Measurements from ENCODE around the gene YWHAG. TPM values are rescaled to one million over a fixed set of nuclear protein-coding genes. Genes with fewer than 3 reads are reported as not detected.
"Not testable (repeated sequence)": the region's sequence is repeated elsewhere in the genome, so short reads cannot be mapped to it uniquely, and the experiment has no call there.

Gene YWHAG
- total RNA-seq, 2 donors from 2014 or later, result 132 to 153 TPM

- Histone ChIP-seq H3K27ac (peak overlapping the region in 1 of 2 donors; percentile 49), H3K4me1 (peaks cover 0 to 30% of the 10 kb centered on the region in 2 donors), H3K4me3 (no peak overlapping the region), H3K27me3 (no peaks in the 10 kb centered on the region), H3K9me3 (no peaks in the 10 kb centered on the region), H3K36me3 (no peaks in the 10 kb centered on the region)
- DNase-seq (ENCODE audit: low spot score), result peak; percentile 98
- TF ChIP-seq CTCF (IDR thresholded peaks at IDR 0.05), result peak; percentile 99 to 100
These were observed 44.6 kb downstream of the YWHAG start for GRCh38 chr7:76314042-76314721.

GRCh38 chr7:76311838-76312237 is 47.0 kb downstream of the YWHAG start:
- H3K4me3 ChIP-seq; DNase-seq (ENCODE audit: low spot score); H3K9me3 ChIP-seq; H3K27me3 ChIP-seq; H3K27ac ChIP-seq; H3K36me3 ChIP-seq: not testable (repeated sequence)
- peaks cover 0 to 23% of the 10 kb centered on the region in 2 donors for H3K4me1 ChIP-seq

GRCh38 chr7:76310102-76310957 is 48.5 kb downstream of the YWHAG start:
- H3K36me3 ChIP-seq, result no peaks in the 10 kb centered on the region
- no peak overlapping the region for H3K4me3 ChIP-seq
- no peaks in the 10 kb centered on the region for H3K27me3 ChIP-seq
- no peak for DNase-seq (ENCODE audit: low spot score)
- no peaks in the 10 kb centered on the region for H3K9me3 ChIP-seq
- no peak for TF ChIP-seq CTCF (IDR thresholded peaks at IDR 0.05)
- H3K27ac ChIP-seq, result peak overlapping the region; percentile 57 to 58
- H3K4me1 ChIP-seq, result peaks cover 0 to 37% of the 10 kb centered on the region in 2 donors

GRCh38 chr7:76309341-76310101 is 49.3 kb downstream of the YWHAG start:
- not testable (repeated sequence) for H3K9me3 ChIP-seq; H3K4me3 ChIP-seq; H3K27me3 ChIP-seq; DNase-seq (ENCODE audit: low spot score); H3K36me3 ChIP-seq
- Histone ChIP-seq H3K27ac (peak overlapping the region in 1 of 2 donors; percentile 58), H3K4me1 (peaks cover 0 to 45% of the 10 kb centered on the region in 2 donors)

GRCh38 chr7:76308874-76309273 is 49.9 kb downstream of the YWHAG start:
- H3K9me3 ChIP-seq; DNase-seq (ENCODE audit: low spot score); H3K4me3 ChIP-seq; H3K27ac ChIP-seq; H3K27me3 ChIP-seq: not testable (repeated sequence)
- peaks cover 0 to 48% of the 10 kb centered on the region in 2 donors for H3K4me1 ChIP-seq
- peaks cover 10% of the 10 kb centered on the region for H3K36me3 ChIP-seq

- H3K4me1 ChIP-seq, result peaks cover 0 to 47% of the 10 kb centered on the region in 2 donors
These were observed 53.9 kb downstream of the YWHAG start for GRCh38 chr7:76304888-76305375.

More at GRCh38 chr7:76304888-76305375, 53.9 kb downstream of the YWHAG start:
- TF ChIP-seq CTCF (IDR thresholded peaks at IDR 0.05), result no peak
- Histone ChIP-seq H3K27me3 (no peaks in the 10 kb centered on the region), H3K27ac (peak overlapping the region; percentile 100), H3K36me3 (peaks cover 22% of the 10 kb centered on the region), H3K9me3 (no peaks in the 10 kb centered on the region), H3K4me3 (peak overlapping the region; percentile 94 to 98)
- no peak for DNase-seq (ENCODE audit: low spot score)

Measured in right atrium auricular region (tissue), 2 donors.